Activated T-cell treated with anti-CD3 and anti-CD28 coated beads, Interleukin-2, amount 50 U/mL, for 24 hours (primary cell): ENCODE measurements around the gene PRRT1B.

Source experiments
- DNase-seq: peaks from one replicate; pipeline ENCODE4 v3.0.0-alpha.2; 2020
- H3K27ac Mint-ChIP-seq: 2 replicates; pipeline ENCODE4 v1.8.0; 2020; ENCODE audit warnings: mild to moderate bottlenecking, mixed read lengths
- H3K27me3 Mint-ChIP-seq: 2 replicates; pipeline ENCODE4 v1.8.0; 2020; ENCODE audit warnings: mixed read lengths
- H3K36me3 Mint-ChIP-seq: 2 replicates; pipeline ENCODE4 v1.8.0; 2020; ENCODE audit warnings: low read depth, mixed read lengths
- H3K4me1 Mint-ChIP-seq: 2 replicates; pipeline ENCODE4 v1.8.0; 2020; ENCODE audit warnings: low read depth, mixed read lengths
- H3K4me3 Mint-ChIP-seq: 2 replicates; pipeline ENCODE4 v1.8.0; 2020; ENCODE audit warnings: mild to moderate bottlenecking, moderate library complexity, mixed read lengths
- H3K9me3 Mint-ChIP-seq: 2 replicates; pipeline ENCODE4 v1.8.0; 2020; ENCODE audit warnings: mixed read lengths

The PRRT1B gene

DNA sequence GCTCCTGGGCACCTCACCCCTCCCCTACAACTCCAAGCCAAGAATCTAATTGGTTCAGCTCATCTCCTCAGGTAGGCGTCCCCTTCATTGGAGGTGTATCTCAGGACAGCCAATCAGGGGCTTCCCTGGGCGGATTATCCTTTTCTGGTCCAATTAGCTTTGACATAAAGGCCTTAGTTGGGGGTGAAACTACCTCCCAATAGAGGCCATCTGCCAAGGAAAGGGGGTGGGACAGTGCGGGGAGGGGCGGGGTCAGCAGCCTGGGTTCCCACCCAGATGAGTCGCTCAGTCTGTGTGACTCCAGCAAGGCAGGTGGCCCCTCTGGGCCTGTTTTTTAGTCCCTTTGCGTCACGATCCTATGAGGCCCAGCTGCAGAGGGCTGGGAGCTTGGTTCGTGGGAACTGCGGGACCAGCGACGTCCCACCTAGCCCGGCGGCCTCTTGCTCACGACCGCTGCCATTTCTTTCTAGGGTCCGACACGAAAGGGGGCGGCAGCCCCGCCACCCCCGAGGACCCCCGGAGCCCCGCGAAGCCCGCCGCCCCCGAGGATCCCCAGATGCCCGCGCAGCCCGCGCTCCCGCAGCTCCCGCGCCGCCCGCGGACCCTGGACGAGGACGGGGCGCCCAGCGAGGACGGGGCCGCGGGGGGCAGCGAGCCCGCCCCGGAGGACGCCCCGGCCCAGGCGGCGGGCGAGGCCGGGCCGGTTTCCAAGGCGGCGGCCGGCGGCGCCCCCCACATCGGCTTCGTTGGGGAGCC lies 8.9 kb downstream of the PRRT1B start:
- DNase-seq: no peak
- H3K4me1 Mint-ChIP-seq: peaks cover 4% of the 10 kb centered on the region
- H3K4me3 Mint-ChIP-seq: no peak overlapping the region
- H3K27ac Mint-ChIP-seq: no peak overlapping the region
- H3K27me3 Mint-ChIP-seq: peaks cover 46% of the 10 kb centered on the region
- H3K36me3 Mint-ChIP-seq: no peaks in the 10 kb centered on the region
- H3K9me3 Mint-ChIP-seq: no peaks in the 10 kb centered on the region

DNA sequence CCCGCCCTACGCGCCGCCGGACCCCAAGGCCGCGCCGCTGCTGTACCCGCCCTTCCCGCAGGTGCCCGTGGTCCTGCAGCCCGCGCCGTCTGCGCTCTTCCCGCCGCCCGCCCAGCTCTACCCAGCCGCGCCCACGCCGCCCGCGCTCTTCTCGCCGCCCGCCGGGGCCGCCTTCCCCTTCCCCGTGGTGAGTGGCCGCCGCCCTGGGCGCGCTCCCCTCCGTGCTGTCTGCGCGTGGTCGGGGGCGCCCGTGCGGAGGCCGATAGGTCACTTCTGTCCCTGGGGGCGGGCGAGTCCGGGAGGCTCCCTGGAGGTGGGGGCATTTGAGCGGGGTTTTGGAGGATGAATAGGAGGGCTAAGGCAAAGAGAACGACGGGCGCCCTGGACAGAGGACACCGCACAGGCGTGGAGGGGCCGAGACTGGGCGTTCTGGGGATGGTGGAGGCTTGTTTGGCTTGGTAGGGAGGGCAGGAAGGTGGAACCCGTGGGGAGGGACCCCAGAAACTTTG lies 9.6 kb downstream of the PRRT1B start:
- Mint-ChIP-seq H3K36me3 (no peaks in the 10 kb centered on the region), H3K9me3 (no peaks in the 10 kb centered on the region), H3K27me3 (peaks cover 40% of the 10 kb centered on the region), H3K27ac (no peak overlapping the region), H3K4me3 (no peak overlapping the region), H3K4me1 (peaks cover 4% of the 10 kb centered on the region)
- DNase-seq: no peak

DNA sequence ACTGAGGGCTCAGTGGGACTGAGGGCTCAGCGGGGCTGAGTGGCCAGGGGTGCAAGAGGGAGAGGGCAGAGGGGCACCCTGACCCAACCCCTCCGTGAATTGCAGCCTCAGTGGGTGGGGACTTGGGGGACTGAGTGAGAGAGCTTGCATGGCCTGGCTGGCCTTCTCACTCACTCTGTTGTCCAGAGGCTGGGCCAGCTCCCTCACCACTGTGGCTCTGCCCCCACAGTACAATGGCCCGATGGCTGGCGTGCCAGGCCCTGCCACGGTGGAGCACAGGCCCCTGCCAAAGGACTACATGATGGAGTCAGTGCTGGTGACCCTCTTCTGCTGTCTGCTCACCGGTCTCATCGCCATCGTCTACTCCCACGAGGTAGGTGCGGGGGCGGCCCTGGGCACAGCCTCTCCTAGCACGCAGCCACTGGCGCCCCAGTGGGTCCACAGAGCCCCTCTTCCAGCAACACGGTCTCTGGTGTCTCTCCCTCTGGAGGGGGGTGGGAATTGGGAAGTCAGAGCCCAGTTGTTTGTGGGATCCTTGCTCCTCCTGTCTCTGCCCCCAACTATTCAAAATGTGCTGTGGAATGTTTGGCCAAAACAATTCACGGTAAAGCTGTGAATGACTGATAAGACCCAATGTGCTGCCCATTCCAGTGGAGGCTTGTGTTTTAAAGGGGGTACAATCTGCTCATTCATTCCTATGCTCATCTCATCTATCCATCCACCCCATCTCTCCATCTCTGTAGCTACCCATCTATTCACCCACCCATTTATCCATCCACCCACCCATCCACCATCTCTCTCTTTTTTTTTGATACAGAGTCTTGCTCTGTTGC lies 10.7 kb downstream of the PRRT1B start:
- Mint-ChIP-seq H3K27ac (no peak overlapping the region), H3K36me3 (no peaks in the 10 kb centered on the region), H3K4me1 (peaks cover 4% of the 10 kb centered on the region), H3K27me3 (peaks cover 38% of the 10 kb centered on the region), H3K9me3 (no peaks in the 10 kb centered on the region), H3K4me3 (no peak overlapping the region)
- DNase-seq: no peak

DNA sequence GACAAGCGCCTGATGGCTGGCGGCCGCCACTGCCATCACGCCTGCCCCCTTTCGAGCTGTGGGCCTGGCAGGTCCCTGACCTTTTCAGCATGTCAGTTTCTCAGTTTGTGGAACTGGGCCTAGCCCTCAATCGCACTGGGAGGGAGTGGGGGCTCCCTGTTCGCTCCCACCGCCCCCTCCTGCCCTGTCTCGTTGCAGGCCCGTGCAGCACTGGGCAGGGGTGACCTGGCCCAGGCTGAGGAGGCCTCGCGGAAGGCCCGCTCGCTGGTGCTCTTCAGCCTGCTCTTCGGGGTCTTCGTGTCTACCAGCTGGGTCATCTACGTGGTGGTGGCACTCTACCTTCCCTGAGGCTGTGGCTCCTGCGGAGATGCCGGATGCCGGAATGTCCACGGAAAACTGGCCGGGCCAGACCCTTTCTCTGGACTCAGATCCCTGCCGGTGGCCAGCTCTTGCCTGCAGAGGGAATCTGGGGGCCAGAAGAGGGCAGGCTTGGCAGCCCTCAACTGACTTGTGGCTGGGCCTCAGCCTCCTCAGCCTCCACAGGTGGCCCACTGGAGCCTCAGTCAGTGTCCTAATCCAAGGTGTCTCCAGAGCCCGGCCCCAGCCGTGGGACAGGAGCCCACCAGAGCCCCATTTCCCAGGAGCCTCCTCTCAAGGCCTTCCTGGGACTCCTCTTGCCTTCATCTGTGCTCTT lies 12.7 kb downstream of the PRRT1B start:
- H3K9me3 Mint-ChIP-seq: no peaks in the 10 kb centered on the region
- H3K4me3 Mint-ChIP-seq: no peak overlapping the region
- no peak overlapping the region for H3K27ac Mint-ChIP-seq

DNA sequence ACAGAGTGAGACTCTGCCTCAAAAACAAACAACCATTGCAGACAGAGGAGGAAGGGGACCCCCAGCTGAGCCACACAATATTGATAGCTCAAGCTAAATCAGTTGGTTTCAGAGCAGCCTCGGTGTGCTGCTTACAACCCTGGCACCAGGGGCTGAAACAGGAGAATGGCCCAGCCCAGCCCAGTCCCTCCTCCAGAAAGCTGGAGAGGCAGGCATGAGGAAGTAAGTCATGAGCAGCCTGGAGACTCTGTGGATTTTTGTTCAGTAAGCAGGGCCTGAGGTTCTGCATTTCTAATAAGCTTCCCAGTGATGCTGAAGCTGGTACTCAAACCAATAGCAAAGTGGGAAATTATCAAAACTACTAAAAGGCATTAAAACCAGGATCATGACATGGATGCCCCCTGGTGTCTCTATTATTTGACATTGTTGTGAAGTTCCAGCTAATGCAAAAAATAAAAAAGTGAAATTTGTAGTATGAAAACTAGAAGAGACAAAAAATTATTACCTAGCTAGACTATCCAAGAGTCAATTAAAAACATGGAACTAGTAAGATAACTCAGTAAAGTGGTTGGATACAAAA lies 14.2 kb downstream of the PRRT1B start:
- Mint-ChIP-seq H3K4me3 (no peak overlapping the region), H3K4me1 (peaks cover 4% of the 10 kb centered on the region), H3K27ac (no peak overlapping the region), H3K27me3 (peaks cover 20% of the 10 kb centered on the region), H3K36me3 (no peaks in the 10 kb centered on the region), H3K9me3 (no peaks in the 10 kb centered on the region)
- DNase-seq: no peak

More for the DNA sequence above, 12.7 kb downstream of the PRRT1B start:
- no peak for DNase-seq
- H3K36me3 Mint-ChIP-seq: no peaks in the 10 kb centered on the region
- peaks cover 33% of the 10 kb centered on the region for H3K27me3 Mint-ChIP-seq
- H3K4me1 Mint-ChIP-seq: peaks cover 4% of the 10 kb centered on the region

DNA sequence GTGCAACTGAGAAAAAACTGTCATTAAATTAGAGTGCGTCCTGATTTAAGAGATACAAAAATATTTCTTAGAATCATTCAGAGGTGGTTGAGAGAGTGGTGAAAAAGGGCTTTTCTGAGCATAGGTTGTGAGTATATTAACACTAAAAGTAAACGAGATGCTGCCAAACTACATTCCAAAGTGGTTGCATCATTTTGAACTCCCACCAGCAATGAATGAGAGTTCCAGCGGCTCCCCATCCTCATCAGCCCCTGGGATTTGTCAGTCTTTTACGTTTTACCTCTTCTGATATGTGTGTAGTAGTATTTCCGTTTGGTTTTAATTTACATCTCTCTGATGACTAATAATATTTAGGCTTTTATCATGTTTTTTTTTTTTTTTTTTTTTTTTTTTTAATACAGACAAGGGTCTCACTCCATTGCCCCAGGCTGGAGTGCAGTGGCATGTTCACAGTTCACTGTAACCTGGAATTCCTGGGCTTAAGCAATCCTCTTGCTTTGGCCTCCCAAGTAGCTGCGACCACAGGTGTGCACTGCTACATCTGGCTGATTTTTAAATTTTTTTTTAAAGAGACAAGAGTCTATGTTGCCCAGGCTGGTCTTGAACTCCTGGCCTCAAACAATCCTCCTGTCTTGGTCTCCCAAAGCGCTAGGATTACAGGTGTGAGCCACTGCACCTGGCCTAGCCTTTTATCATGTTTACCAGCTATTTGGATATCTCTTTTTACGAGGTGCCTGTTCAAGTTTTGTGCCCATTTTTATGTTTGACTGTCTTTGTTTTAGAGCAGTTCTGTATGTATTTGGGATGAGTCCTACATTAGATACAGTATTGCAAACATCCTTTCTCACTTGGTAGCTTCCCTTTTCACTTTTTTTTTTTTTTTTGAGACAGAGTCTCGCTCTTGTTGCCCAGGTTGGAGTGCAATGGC lies 17.0 kb downstream of the PRRT1B start:
- Mint-ChIP-seq H3K36me3 (peaks cover 3% of the 10 kb centered on the region), H3K27me3 (no peaks in the 10 kb centered on the region), H3K9me3 (no peaks in the 10 kb centered on the region), H3K27ac (no peak overlapping the region), H3K4me3 (no peak overlapping the region), H3K4me1 (peaks cover 9% of the 10 kb centered on the region)
- no peak for DNase-seq

DNA sequence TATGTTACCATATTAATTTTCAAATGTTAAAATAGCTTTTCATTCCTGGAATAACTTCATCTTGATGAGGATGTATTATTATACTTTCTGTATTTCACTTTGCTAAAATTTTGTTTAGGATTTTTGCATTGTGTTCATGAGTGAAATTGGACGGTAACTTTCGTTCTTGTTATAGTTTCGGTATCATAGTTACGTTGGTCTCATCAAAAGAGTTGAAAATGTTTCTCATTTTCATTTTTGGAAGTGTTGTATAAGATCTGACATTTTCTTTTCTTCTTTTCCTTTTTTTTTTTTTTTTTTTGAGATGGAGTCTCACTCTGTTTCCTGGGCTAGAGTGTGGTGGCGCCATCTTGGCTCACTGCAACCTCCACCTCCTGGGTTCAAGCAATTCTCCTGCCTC lies 20.0 kb downstream of the PRRT1B start:
- Mint-ChIP-seq H3K4me3 (no peak overlapping the region), H3K9me3 (no peaks in the 10 kb centered on the region), H3K36me3 (peaks cover 22% of the 10 kb centered on the region), H3K27ac (no peak overlapping the region), H3K4me1 (peaks cover 9% of the 10 kb centered on the region), H3K27me3 (no peaks in the 10 kb centered on the region)
- DNase-seq: no peak

DNA sequence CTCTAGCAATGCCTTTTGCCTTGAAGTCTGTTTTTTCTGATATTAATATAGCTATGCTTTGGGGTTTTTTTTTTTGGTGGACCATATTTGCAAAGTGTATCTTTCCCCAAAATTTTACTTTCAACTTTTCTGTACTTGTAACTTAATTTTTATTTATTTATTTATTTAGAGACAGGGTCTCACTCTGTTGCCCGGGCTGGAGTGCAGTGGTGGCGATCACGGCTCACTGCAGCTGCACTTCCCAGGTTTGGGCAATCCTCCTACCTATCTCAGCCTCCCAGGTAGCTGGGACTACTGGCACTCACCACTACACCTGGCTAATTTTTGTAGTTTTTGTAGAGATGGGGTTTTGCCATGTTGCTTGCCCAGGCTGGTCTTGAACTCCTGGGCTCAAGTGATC lies 20.8 kb downstream of the PRRT1B start:
- Mint-ChIP-seq H3K4me3 (no peak overlapping the region), H3K4me1 (peaks cover 9% of the 10 kb centered on the region), H3K27ac (no peak overlapping the region), H3K27me3 (no peaks in the 10 kb centered on the region), H3K9me3 (no peaks in the 10 kb centered on the region), H3K36me3 (peaks cover 27% of the 10 kb centered on the region)
- DNase-seq: no peak

DNA sequence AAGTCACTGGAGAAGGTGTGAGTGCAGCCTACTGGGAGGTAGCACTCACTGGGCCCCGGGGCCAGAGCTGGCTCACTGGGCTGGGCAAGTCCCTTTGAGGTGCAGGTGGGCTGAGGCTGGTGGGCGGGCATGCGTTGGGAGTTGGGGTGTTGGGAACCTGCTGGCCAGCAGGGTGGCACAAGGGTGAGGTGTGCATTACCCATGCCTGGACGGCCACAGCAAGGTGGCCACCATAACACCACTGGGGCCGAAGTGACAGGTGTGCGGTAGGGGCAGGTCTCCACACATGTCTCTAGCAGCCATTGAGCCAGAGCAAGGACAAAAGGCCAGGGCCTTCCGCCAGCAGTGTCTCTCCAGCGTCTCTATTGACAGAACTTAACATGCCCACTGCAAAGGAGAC lies 22.6 kb downstream of the PRRT1B start:
- Mint-ChIP-seq H3K27me3 (no peaks in the 10 kb centered on the region), H3K9me3 (no peaks in the 10 kb centered on the region), H3K27ac (peak overlapping the region; percentile 68), H3K4me3 (no peak overlapping the region), H3K36me3 (peaks cover 39% of the 10 kb centered on the region), H3K4me1 (peaks cover 9% of the 10 kb centered on the region)
- no peak for DNase-seq

DNA sequence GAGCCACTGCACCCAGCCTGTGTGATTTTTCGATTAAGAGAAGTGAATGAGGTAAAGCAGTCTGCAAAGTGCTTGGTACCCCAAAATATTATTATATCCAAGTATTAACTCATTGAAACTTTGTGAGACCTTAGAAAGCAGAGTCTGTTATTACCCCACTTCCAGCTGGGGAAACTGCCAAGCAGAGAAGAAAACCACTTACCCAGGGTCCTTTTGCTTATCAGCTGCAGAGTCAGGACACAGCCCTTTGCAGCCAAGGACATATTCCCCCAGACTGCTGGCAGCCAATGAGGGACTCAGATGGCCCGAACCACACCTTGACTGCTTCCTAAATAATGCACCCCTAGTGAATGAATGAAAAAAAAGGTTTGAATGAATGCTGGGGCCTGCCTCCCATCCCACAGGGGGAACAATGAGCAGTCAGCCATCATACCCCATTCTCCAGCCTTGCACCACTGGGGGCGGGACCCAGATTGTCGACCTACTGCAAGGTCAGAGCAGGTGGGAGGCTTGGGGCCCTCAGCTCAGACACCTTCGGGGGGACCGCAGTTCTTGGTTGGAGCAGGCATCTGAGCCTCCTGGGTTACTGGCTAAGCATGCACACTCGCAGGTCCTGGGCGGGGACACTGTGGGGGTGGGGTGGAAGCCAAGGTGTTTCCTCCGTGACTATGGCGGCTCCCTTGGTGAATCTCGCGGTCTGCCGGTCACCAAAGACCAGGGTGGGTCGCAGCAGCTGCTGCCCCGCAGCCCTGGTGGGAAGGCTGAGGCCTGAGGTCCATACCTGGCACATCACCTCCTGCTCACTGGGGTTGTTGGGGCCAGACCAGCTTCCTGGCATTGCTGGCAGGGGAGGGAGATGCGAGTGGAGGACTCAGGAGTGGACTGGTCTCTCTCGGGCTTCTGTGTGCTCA lies 29.7 kb downstream of the PRRT1B start:
- no peaks in the 10 kb centered on the region for H3K27me3 Mint-ChIP-seq
- peaks cover 25% of the 10 kb centered on the region for H3K4me1 Mint-ChIP-seq
- H3K9me3 Mint-ChIP-seq: no peaks in the 10 kb centered on the region
- DNase-seq: no peak
- no peak overlapping the region for H3K4me3 Mint-ChIP-seq
- no peak overlapping the region for H3K27ac Mint-ChIP-seq
- peaks cover 86% of the 10 kb centered on the region for H3K36me3 Mint-ChIP-seq

DNA sequence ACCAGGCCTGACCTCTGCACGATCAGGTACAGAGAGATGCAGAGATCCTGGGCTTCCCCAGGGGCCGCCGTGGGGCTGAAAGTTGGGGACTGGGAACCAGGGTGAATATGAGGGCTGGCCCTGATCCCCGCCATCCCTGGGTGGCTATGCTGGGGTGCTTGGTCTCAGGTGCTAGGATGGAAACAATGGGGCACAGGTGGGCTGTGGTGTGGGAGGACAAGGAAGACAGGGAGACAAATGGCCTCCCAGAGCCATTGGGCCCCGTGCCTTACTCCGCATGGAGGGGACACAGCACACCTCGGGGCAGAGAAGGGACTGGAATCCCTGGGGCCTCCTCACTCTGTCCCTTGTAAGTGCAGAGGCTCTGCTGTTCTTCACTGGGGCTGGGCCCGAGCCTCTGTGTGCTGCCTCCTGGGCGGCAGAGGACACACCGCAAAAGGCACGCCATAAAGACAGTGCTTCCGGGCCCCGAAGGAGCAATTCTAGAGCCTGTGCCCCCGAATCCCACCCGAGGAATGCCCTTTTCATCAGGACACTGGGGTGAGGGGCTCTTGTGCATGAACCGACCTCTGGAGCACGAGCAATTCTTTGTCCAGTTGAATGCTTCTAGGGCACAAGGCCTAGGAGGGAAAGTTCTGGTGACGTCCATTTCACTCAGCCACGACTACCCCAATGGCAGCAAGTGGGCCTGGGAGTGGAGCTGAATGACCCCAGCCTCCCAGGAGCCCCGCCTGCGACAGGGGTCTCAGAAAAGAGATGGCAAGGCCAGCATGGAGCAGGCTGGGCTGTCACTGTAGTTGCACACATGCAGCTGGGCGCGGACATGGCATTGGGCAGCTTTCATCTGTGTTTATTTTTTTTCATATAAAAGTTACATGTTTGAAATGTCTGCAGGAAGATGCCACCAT lies 30.9 kb downstream of the PRRT1B start:
- DNase-seq: no peak
- Mint-ChIP-seq H3K27ac (no peak overlapping the region), H3K4me3 (no peak overlapping the region), H3K36me3 (peaks cover 90% of the 10 kb centered on the region), H3K4me1 (peaks cover 27% of the 10 kb centered on the region), H3K9me3 (no peaks in the 10 kb centered on the region), H3K27me3 (no peaks in the 10 kb centered on the region)
